A549 (cell line): Measurements from ENCODE around the gene PGM2.

Source experiments
- BHLHE40 ChIP-seq: IDR thresholded peaks from 2 replicates; pipeline ENCODE4 v1.6.1; 2012; ENCODE audit warnings: low read depth, low read length, inconsistent platforms
- CEBPB ChIP-seq, 2 experiments: fragments of >200 bp in 1 of 2; sonication (Bioruptor Twin) in 1 of 2; formaldehyde crosslinking in 1 of 2; IDR thresholded peaks; 2 replicates each; pipeline ENCODE4 v1.6.1; 2012 to 2016
- CTCF ChIP-seq: fragments of >200 bp; sonication (Bioruptor Twin); formaldehyde crosslinking; IDR thresholded peaks from 3 replicates; pipeline ENCODE4 v1.5.1; 2016
- EHMT2 ChIP-seq: fragments of 200-600 bp; sonication (generic); IDR thresholded peaks from 2 replicates; pipeline ENCODE4 v1.6.1; 2016; ENCODE audit warnings: antibody characterized with exemption, low read depth, mild to moderate bottlenecking, moderate library complexity
- MAX ChIP-seq: IDR thresholded peaks from 2 replicates; pipeline ENCODE4 v1.6.1; 2012
- NFE2L2 ChIP-seq: fragments of 150-350 bp; conservative IDR thresholded peaks from 2 replicates; pipeline ENCODE4 v1.6.1; 2014; ENCODE audit warnings: low read length
- PBX3 ChIP-seq: IDR thresholded peaks from 2 replicates; pipeline ENCODE4 v1.6.1; 2012
- POLR2A ChIP-seq: IDR thresholded peaks from 2 replicates; pipeline ENCODE4 v1.6.1; 2012; ENCODE audit warnings: mild to moderate bottlenecking, low read length
- RAD21 ChIP-seq, 2 experiments: fragments of >200 bp in 1 of 2; sonication (Bioruptor Twin) in 1 of 2; formaldehyde crosslinking in 1 of 2; IDR thresholded peaks in 1 of 2; conservative IDR thresholded peaks in 1 of 2; 2 replicates in 1 of 2; 3 replicates in 1 of 2; pipeline ENCODE4 v1.6.1; 2012 to 2018; ENCODE audit warnings: inconsistent platforms in 1 of 2
- RCOR1 ChIP-seq: fragments of 150-350 bp; IDR thresholded peaks from 2 replicates; pipeline ENCODE4 v1.6.1; 2014; ENCODE audit warnings: antibody characterized with exemption, low read length, low read depth
- SMC3 ChIP-seq: fragments of >200 bp; sonication (Bioruptor Twin); formaldehyde crosslinking; IDR thresholded peaks from 3 replicates; pipeline ENCODE4 v1.6.1; 2018; ENCODE audit warnings: inconsistent platforms
- SREBF2 ChIP-seq: fragments of 450-650 bp; IDR thresholded peaks from 2 replicates; pipeline ENCODE4 v1.6.1; 2014; ENCODE audit warnings: mild to moderate bottlenecking, moderate library complexity

- TF ChIP-seq POLR2A (no peak), RCOR1 (no peak), SREBF2 (no peak), CTCF (no peak), RAD21 (conservative IDR thresholded peaks at IDR 0.05 in 1 of 2, IDR thresholded peaks at IDR 0.05 in 1 of 2) (no peak), CEBPB (IDR thresholded peaks at IDR 0.05) (no peak), NFE2L2 (no peak), SMC3 (no peak), MAX (no peak), PBX3 (no peak), EHMT2 (no peak), BHLHE40 (no peak)
Measured at GRCh38 chr4:37797923-37798322, 28.6 kb upstream of the PGM2 start.
